MCF 10A (cell line): ENCODE data around the gene FAM81A. TPM values are rescaled to one million over a fixed set of nuclear protein-coding genes. Genes with fewer than 3 reads are reported as not detected.

Source experiments
- BruUV-seq: library from RNA; stranded (reverse); fragments of 400-500 nt; replicated peaks from 2 replicates; lab custom pipeline; 2021; lab: Mats Ljungman, UMichigan
- CTCF ChIA-PET: fragments of 300-600 bp; sonication (Branson Sonifier 250); formaldehyde crosslinking; extraction: SDS; loops from one replicate; lab custom pipeline; 2021; ENCODE audit warnings: antibody characterized with exemption, inconsistent platforms; lab: Yijun Ruan, JAX
- POLR2A ChIA-PET: fragments of 300-600, 350-650 bp; sonication (Branson Sonifier 250); formaldehyde crosslinking; extraction: SDS; loops from one replicate; lab custom pipeline; 2020; ENCODE audit warnings: antibody characterized with exemption, inconsistent platforms; lab: Yijun Ruan, JAX
- DNase-seq: peaks from one replicate; pipeline ENCODE4 v3.0.0-alpha.2; 2018; ENCODE audit not compliant: unreplicated experiment
- H3K27ac Mint-ChIP-seq: one replicate; pipeline ENCODE4 v1.8.0; 2022; ENCODE audit warnings: mild to moderate bottlenecking, low read depth, mixed read lengths; ENCODE audit not compliant: unreplicated experiment
- H3K27me3 Mint-ChIP-seq: one replicate; pipeline ENCODE4 v1.8.0; 2022; ENCODE audit warnings: mixed read lengths; ENCODE audit not compliant: insufficient read depth, unreplicated experiment
- H3K36me3 Mint-ChIP-seq: one replicate; pipeline ENCODE4 v1.8.0; 2022; ENCODE audit warnings: mild to moderate bottlenecking, moderate library complexity, mixed read lengths; ENCODE audit not compliant: insufficient read depth, unreplicated experiment
- H3K4me1 Mint-ChIP-seq: one replicate; pipeline ENCODE4 v1.8.0; 2022; ENCODE audit warnings: mixed read lengths; ENCODE audit not compliant: insufficient read depth, unreplicated experiment
- H3K4me3 Mint-ChIP-seq: one replicate; pipeline ENCODE4 v1.8.0; 2022; ENCODE audit warnings: mild to moderate bottlenecking, moderate library complexity, mixed read lengths; ENCODE audit not compliant: unreplicated experiment
- H3K9me3 Mint-ChIP-seq: one replicate; pipeline ENCODE4 v1.8.0; 2022; ENCODE audit warnings: mixed read lengths; ENCODE audit not compliant: unreplicated experiment
- CTCF ChIP-seq: fragments of 200-600 bp; IDR thresholded peaks from one replicate; pipeline ENCODE4 v1.8.0; 2022; ENCODE audit warnings: antibody characterized with exemption, mild to moderate bottlenecking; ENCODE audit not compliant: unreplicated experiment
- intact Hi-C: fragments of 100-400 bp; cut with micrococcal nuclease; formaldehyde crosslinking; loops from 2 replicates; pipeline ENCODE4 v1.14.1; 2022
- total RNA-seq: library from RNA; stranded (reverse); gene quantifications from 2 replicates; pipeline ENCODE4 v1.2.3, GENCODE V29; 2022

FAM81A gene
- total RNA-seq, 1 experiment from 2014 or later, result 1.1 TPM

- Mint-ChIP-seq H3K4me1 (no peaks in the 10 kb centered on the region), H3K4me3 (no peak overlapping the region), H3K36me3 (no peaks in the 10 kb centered on the region), H3K27ac (no peak overlapping the region), H3K27me3 (no peaks in the 10 kb centered on the region), H3K9me3 (no peaks in the 10 kb centered on the region)
- intact Hi-C loops, result no loop called here
- CTCF ChIA-PET, result interaction anchor here (0.6 to 2.4 kb wide), 4 partner anchors 12 to 529 kb away, joined by 3 to 13 read pairs (median 4); partner anchors contain the start of gene RNF111
- no peak for DNase-seq
- POLR2A ChIA-PET, result interaction anchor here (0.7 to 1.3 kb wide), 3 partner anchors 12 to 1120 kb away, joined by 3 to 5 read pairs (median 3); no protein-coding TSS in a partner anchor
- no TSS peak for BruUV-seq
- no peak for TF ChIP-seq CTCF
Observed at GRCh38 chr15:59516655-59517461, 78.9 kb downstream of the FAM81A start.

- no peak for DNase-seq
- ChIA-PET CTCF (interaction anchor here (1.0 kb wide), 1 partner anchor 9 kb away, joined by 7 read pairs; no protein-coding TSS in a partner anchor), POLR2A (interaction anchor here (0.7 kb wide), 1 partner anchor 622 kb away, joined by 3 read pairs; no protein-coding TSS in a partner anchor)
- TF ChIP-seq CTCF, result no peak
- intact Hi-C loops, result no loop called here
- H3K4me1 Mint-ChIP-seq, result no peaks in the 10 kb centered on the region
- H3K9me3 Mint-ChIP-seq, result no peaks in the 10 kb centered on the region
- BruUV-seq, result no TSS peak
- no peaks in the 10 kb centered on the region for H3K36me3 Mint-ChIP-seq
- H3K4me3 Mint-ChIP-seq, result no peak overlapping the region
- H3K27ac Mint-ChIP-seq, result no peak overlapping the region
- H3K27me3 Mint-ChIP-seq, result no peaks in the 10 kb centered on the region
Observed at GRCh38 chr15:59519329-59519728, 81.3 kb downstream of the FAM81A start.

GRCh38 chr15:59521443-59521842 lies 83.5 kb downstream of the FAM81A start:
- POLR2A ChIA-PET, result no interaction called here
- DNase-seq, result no peak
- Mint-ChIP-seq H3K27ac (no peak overlapping the region), H3K27me3 (no peaks in the 10 kb centered on the region), H3K4me3 (no peak overlapping the region), H3K4me1 (no peaks in the 10 kb centered on the region), H3K9me3 (no peaks in the 10 kb centered on the region), H3K36me3 (no peaks in the 10 kb centered on the region)
- intact Hi-C loops, result no loop called here
- no TSS peak for BruUV-seq
- CTCF ChIA-PET, result interaction anchor here (0.7 kb wide), 2 partner anchors 17 to 37 kb away, joined by 3 to 4 read pairs; no protein-coding TSS in a partner anchor
- TF ChIP-seq CTCF, result no peak

GRCh38 chr15:59522988-59523461 lies 85.0 kb downstream of the FAM81A start:
- H3K4me3 Mint-ChIP-seq, result no peak overlapping the region
- no peaks in the 10 kb centered on the region for H3K9me3 Mint-ChIP-seq
- CTCF ChIA-PET, result interaction anchor here (1.3 to 1.9 kb wide), 3 partner anchors 10 to 566 kb away, joined by 3 to 15 read pairs (median 6); no protein-coding TSS in a partner anchor
- POLR2A ChIA-PET, result interaction anchor here (0.6 kb wide), 1 partner anchor 373 kb away, joined by 3 read pairs; no protein-coding TSS in a partner anchor
- no peaks in the 10 kb centered on the region for H3K36me3 Mint-ChIP-seq
- no TSS peak for BruUV-seq
- no peaks in the 10 kb centered on the region for H3K27me3 Mint-ChIP-seq
- no peak for TF ChIP-seq CTCF
- no peaks in the 10 kb centered on the region for H3K4me1 Mint-ChIP-seq
- H3K27ac Mint-ChIP-seq, result no peak overlapping the region
- peak; percentile 41 for DNase-seq
- intact Hi-C loops, result no loop called here
